Fibroblast of upper back skin (primary cell): ENCODE measurements around the gene KCNE3.

Source experiments
- DNase-seq: peaks from one replicate; pipeline ENCODE4 v3.0.0-alpha.2; 2013

The KCNE3 gene

GRCh38 chr11:74466916-74467885 is at the start of gene KCNE3:
KCNE3 (minus strand) TSS chr11:74467549; CDS start chr11:74457563, 9,986 bp downstream.
- peak; percentile 25 for DNase-seq

- DNase-seq: no peak
Measured at GRCh38 chr11:74507582-74507981, 40.2 kb upstream of the KCNE3 start.

GRCh38 chr11:74506823-74507222 is 39.5 kb upstream of the KCNE3 start:
- DNase-seq: no peak

- no peak for DNase-seq
Measured at GRCh38 chr11:74505911-74506310, 38.6 kb upstream of the KCNE3 start.

GRCh38 chr11:74504100-74504691 is 36.8 kb upstream of the KCNE3 start:
- no peak for DNase-seq

- no peak for DNase-seq
Measured at GRCh38 chr11:74494916-74495315, 27.6 kb upstream of the KCNE3 start.

- peak; percentile 58 for DNase-seq
Measured at GRCh38 chr11:74493791-74494630, 26.7 kb upstream of the KCNE3 start.

- peak; percentile 95 for DNase-seq
Measured at GRCh38 chr11:74492974-74493790, 25.8 kb upstream of the KCNE3 start, which contains the start of gene LIPT2. LIPT2 (minus strand) TSS chr11:74493724; CDS start chr11:74493703, 21 bp downstream.

- no peak for DNase-seq
Measured at GRCh38 chr11:74492084-74492483, 24.7 kb upstream of the KCNE3 start.

GRCh38 chr11:74490941-74491340 is 23.6 kb upstream of the KCNE3 start:
- no peak for DNase-seq

GRCh38 chr11:74487875-74488274 is 20.5 kb upstream of the KCNE3 start:
- no peak for DNase-seq

GRCh38 chr11:74485868-74486267 is 18.5 kb upstream of the KCNE3 start:
- no peak for DNase-seq

GRCh38 chr11:74480688-74481417 is 13.5 kb upstream of the KCNE3 start:
- no peak for DNase-seq

GRCh38 chr11:74479732-74480123 is 12.4 kb upstream of the KCNE3 start:
- DNase-seq: no peak

GRCh38 chr11:74478877-74479731 is 11.8 kb upstream of the KCNE3 start:
- DNase-seq: no peak

- no peak for DNase-seq
Measured at GRCh38 chr11:74476536-74476935, 9.2 kb upstream of the KCNE3 start.

GRCh38 chr11:74474316-74474715 is 7.0 kb upstream of the KCNE3 start:
- DNase-seq: no peak

GRCh38 chr11:74473382-74474173 is 6.2 kb upstream of the KCNE3 start:
- DNase-seq: no peak

GRCh38 chr11:74471668-74472429 is 4.5 kb upstream of the KCNE3 start:
- DNase-seq: no peak
